Activated T-cell treated with anti-CD3 and anti-CD28 coated beads, Interleukin-2, amount 50 U/mL, for 1 hour (primary cell): ENCODE data around the gene SLX4IP.

Experiments used
- DNase-seq: peaks from one replicate; pipeline ENCODE4 v3.0.0-alpha.2; 2020

SLX4IP gene

DNA sequence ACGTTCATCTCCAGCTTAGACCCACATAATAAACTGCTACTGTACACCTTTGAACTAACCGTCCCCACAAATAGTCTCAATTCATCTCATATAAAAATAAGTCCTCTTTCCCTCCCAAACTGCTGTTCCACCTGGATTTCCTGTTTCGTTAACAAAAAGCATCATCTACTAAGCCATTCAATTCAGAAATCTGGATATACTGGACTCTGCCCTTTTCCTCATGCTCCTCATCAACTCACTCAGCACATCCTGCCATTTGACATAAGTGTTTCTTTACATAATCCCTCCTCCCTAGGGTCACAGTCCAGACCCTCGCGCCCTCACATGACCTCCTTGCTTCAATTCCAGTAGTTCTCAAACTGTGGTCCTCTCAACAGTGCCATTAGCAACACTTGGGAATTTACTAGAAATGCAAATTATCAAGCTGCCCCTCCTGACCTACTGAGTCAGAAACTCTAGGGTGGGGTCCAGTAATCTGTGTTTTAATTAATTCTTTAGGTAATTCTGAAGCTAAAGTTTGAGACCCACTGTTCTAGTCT, 5.6 kb upstream of the SLX4IP start:
- DNase-seq: no peak

DNA sequence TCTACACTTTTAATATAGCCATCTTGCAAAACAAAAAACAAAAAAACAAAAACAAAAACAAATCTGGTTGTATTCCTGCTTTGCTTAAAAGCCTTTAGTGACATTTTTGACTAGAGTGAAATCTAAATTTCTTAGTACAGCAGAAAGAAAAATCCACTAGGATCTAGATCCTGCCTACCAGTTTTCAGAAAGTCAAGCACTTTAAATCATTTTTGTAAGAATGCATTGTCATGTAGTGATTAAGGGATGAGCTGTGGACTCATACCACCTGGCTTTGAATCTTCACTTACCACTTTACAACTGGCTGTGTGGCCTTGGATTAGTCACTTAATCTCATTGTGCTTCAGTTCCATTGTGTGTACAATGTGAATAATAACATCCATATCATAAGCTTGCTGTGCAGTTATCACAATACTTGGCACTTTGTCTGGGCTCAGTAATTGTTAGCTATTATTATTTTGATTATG, 5.1 kb upstream of the SLX4IP start:
- DNase-seq: no peak

DNA sequence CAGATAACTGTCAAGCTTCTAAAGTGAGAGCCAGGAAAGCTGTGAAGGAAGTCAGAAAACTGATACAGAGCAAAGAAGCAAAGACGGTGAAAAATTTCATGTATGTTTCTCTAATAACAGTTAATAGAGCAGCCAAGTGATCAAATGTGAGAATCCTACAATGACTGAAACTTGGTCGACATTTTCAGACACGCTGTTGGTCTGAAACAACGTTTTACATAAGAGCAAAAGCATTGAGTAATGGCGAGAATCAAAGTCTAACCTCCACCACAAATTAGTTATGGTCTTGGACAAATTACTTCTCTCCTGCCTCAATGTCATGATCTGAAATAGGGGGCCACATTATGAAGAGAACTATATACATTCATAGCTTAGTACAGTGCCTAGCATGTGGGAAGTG, 4.4 kb upstream of the SLX4IP start:
- DNase-seq: no peak

DNA sequence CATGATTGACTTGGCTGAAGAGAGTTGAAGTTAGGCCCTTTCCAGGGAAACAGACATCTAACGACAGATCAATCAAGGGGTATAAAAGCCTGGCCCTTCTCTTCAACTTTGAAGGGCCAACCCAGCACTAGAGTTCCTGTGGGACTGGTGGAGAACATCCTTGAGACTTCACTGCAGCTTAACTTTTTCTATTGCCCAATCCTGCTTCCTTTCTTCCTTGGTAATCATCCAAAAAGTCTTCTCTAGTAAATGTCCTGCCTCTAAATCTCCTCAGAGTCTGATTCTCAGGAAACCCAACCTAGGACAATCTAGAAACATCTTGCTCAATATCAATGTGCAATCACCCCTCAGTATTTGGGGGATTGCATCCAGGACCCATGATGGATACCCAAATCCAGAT, 3.0 kb upstream of the SLX4IP start:
- DNase-seq: no peak

DNA sequence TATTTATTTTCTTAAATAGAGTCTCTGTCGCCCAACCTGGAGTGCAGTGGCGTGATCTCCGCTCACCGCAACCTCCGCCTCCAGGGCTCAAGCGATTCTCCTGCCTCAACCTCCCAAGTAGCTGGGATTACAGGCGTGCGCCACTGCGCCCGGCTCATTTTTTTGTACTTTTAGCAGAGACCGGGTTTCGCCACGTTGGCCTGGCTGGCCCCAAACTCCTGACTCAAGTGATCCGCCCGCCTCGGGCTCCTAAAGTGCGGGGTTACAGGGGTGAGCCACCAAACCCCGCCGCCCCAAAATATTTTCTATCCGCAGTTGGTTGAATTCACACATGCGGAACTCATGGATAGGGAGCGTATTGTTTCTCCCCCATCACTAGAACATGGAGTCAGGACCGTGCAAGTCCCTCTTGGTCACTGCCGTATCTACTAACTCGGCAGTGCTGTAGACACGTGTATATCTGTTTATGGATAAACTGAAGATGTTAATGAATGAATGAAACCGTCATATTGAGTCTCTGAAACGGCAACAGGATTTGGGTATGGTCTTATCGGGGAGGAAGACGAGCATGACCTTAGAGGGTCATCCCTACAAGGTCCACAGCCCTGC, 2.0 kb upstream of the SLX4IP start:
- no peak for DNase-seq

DNA sequence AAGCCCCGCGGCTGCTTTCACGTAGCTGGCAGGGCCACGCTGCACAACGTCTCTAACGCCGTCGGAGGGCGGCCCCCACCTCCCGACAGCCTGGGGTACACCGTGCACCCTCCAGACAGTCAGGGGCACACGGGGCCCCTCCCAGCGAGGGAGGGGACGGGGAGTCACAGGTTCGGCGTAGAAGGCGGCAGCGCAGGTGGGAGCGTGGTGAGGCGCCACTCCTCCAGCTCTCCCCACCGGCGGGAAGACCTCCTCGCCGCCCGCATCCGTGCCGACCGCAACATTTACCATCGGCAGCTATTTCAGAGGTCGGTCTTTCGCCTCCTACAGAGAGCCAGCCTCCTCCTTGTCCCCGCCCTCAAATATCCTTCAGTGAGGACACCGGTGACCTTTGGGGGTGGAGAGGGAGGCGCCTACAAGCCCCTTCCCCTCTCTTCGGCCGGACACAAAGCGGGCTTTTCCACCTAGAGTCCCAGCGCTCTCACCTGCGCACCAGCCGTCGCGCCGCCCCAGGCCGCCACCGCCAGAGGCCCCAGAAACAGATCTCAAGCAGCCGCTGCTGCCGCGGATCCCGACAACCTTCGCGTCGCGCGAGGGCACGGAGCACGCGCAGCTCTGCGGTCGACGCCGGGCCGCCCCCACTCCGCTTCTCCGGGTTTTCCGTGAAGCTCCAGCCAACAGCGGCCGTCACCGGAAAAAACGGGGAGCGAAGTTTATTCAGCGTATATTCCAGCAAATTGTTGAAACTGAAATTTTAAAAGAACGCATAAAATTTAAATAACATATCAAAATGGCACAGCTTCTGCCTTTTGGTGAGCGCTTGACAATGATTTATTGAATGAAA, 1.3 kb upstream of the SLX4IP start, which contains the start of gene MKKS:
Gene MKKS, minus strand, starts transcription at position 600 of the 844 bp plus-strand sequence. CDS start 20,708 bp downstream, outside the sequence.
- peak; percentile 88 for DNase-seq

DNA sequence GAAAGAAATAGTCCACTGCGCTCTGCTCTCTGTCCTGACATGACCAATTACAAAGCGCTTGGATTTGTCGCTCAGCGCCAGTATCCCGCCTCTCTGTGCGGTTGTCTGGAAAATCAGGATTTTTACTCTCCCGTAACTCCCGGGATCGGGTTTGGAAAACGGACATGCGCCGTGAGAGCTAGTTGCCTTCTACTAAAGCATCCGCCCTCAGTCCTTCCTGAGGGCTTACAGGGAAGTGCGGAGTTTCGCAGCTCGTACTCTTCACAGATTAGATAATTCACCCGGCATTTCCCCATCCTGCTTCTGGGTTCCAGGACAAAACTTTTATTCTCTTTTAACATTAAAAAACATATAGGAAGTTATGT, 656 bp upstream of the SLX4IP start:
- peak; percentile 74 for DNase-seq

DNA sequence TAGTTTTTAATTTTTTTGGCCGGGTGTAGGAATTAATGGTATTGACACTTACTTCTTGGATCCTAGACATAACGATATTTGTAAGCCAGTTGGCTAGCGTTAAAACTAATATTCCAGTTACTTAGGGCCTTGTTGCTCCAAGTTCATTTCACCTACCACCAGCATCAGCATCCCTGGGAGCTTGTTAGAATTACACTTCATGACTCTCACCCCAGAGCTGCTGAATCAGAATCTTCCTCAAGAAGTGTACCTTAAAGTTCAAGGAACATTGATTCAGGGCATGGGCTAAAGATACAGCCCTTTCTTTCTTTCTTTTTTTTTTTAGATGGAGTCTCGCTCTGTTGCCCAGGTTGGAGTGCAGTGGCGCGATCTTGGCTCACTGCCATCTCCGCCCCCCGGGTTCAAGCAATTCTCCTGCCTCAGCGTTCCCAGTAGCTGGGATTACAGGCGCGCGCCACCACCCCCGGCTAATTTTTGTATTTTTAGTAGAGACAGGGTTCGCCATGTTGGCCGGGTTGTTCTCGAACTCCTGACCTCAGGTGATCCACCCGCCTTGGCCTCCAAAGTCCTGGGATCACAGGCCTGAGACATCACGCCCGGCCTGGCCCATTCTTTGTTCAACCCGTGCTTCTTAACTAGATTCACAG, 1.1 kb downstream of the SLX4IP start:
- no peak for DNase-seq

DNA sequence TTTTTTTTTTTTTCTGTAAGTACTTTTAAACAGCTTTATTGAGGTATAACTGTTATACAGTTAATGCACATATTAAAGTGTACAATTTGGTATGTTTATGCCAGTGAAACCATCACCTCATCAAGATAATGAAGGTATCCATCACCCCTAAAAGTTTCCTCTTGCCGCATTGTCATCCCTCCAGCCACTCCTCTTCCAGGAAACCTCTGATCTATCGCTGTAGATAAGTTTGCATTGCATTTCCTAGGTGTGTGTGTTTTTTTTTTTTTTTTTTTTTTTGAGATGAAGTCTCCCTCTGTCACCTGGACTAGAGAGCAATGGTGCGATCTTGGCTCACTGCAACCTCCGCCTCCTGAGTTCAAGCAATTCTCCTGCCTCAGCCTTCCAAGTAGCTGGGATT, 3.1 kb downstream of the SLX4IP start:
- no peak for DNase-seq

DNA sequence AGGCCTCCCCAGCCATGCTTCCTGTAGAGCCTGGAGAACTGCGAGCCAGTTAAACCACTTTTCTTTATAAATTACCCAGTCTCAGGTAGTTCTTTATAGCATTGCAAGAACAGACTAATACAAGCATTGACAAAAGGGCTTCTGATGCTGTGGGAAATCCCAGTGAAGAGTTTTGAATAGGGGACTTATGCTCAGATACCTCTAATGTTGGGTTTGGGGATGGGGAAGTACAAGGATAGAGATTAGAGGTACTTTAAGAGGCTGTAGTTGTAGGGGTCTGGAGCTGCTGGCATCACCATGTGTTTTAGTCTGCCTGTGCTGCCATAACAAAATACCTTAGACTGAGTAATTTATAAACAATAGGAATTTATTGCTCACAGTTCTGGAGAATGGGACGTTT, 8.8 kb downstream of the SLX4IP start:
- no peak for DNase-seq

DNA sequence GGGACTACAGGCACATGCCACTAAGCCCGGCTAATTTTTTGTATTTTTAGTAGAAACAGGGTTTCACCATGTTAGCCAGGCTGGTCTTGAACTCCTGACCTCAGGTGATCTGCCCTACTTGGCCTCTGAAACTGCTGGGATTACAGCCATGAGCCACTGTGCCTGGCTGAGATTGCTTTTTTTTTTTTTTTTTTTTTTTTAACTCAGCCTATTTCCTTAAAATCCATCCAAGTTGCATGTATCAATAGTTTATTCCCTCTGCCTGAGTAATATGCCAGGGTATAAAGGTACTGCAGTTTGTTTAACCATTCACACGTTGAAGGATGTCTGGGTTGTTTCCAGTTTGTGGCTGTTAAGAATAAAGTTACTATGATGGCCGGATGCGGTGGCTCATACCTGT, 10.7 kb downstream of the SLX4IP start:
- no peak for DNase-seq

DNA sequence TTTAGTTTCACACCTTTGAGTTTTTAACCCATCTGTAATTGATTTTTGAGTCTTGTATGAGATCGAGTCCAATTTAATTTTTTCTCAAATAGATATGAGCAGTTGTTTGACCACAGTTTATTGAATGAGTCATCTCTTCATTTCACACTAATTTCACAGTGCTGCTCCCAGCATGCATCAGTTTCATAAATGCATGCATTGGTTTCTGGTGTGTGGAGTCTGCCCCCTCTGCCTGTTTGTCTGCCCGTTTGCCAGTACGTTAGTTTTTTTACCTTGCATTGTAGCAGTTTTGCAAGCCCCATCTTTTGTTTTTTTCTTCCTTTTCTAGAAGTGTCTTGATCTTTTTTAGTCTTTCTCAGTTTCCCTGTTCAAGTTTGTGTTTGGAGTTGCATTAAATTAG, 11.9 kb downstream of the SLX4IP start:
- DNase-seq: no peak

DNA sequence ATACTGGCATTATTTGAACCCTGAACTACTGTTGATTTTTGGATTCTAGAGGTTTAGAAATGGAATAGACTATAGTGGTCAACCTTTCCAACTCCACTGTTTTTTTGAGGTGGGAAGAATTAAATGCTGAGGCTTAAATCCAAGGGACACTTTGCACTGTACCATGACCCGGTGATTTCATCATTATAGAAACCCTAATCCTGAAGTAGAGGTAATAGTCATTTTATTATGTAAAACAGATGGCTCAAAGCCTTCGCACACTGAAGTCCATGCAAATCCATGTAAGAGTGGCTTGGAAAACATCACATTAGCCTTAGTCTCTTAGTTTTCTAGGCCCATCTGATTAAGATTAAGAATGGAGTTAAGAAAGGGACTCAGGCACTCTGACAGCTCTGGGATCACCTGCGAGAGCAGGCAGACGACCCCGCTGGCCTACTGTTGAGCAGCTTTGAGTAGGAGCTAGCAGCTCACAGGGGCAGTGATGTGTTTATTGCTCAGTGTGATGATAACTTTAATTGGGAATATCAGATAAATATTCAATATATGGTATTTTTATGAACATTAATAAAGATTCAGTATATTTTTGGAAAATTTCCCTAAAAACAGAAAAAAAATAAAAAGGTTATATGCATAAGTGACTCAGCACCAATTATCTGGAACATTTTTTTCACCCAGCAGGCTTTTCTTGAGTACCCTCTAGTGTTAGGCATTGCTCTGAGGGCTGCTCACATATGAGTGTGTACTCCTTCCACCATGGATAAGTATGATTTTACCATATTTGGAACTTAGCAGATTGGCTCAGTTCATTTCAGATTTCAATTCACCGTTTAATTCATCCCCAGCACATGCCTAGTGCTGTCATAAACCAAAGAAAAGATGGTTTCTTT, 13.4 kb downstream of the SLX4IP start:
- DNase-seq: no peak

DNA sequence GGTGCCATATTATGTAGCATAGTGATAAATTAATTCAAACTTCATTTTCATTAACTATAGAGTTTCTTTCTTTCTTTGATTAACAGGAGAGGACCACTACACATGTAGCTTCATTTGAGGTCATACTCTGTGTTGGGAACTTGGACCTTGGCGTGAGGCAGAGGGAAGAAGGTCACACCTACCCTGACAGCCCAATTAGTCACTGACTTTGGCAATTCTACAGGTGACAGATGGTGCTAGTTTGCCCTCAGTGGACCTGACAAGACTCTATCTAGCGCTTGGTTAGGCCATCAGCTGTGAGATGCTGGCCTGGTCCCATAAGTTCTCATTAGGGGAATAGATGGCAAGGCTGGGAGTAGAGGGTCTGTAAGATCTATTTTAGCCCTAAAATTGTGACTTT, 14.2 kb downstream of the SLX4IP start:
- DNase-seq: no peak

DNA sequence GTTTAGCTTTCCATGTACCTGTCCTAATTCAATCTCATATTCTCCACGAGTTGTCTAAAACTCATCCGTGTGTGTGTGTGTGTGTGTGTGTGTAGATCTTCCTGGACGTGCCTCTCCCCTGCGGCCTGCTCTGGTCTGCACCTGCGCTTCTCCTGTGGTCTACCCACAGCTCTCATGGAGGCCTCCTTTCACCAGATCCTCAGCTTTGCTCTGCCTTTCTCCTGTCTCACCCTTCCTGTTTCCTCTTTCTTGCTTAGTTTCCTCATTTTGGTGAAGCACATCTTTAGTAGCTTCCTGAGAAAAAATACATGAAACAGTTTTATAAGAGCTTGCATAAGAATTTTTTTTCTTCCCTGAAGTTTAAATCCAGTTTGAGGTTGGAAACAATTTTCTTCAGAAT, 18.1 kb downstream of the SLX4IP start:
- no peak for DNase-seq

DNA sequence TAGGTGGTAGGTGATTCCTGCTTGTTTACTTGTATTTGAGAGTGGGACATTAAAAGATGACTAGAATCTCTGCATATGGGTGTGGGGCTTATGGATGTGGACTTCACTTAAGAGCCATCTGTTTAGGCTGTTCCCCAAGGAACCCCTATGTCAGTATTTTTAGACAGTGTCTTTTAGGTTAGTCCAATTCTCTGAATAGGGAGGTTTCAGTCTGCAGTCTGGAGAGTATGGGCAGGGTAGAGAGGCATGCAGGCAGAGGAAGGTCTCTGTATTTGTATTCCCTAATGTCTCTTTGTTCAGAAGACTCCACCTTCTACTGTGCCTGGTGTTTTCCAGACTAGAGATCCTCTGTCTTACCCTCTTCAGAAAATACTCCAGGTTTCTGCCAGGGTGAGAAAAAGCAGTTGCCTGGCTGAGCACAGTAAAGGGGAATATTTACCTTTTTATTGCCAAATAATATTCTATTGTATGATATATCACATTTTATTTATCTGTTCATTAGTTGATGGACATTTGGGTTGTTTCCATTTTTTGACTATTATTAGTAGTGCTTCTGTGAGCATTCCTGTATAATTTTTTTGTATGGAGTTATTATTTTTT, 19.1 kb downstream of the SLX4IP start:
- DNase-seq: no peak

DNA sequence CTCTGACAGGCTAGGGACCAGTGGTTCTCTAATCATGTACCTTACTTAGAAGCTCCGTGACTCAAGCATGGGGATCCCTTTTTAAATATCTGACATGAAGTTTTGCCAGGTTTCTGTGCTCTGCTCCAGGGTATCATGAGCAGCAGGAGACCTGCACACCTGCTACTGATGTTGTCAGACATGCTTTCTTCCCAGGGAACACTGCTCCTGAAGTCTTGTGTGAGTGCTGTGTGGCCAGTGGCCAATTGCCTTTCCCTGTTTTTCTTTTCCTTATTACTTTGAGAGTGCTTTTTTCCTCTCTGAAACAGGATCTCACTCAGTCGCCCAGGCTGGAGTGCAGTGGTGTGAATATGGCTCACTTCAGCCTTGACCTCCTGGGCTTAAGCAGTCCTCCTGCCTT, 26.4 kb downstream of the SLX4IP start:
- DNase-seq: no peak

DNA sequence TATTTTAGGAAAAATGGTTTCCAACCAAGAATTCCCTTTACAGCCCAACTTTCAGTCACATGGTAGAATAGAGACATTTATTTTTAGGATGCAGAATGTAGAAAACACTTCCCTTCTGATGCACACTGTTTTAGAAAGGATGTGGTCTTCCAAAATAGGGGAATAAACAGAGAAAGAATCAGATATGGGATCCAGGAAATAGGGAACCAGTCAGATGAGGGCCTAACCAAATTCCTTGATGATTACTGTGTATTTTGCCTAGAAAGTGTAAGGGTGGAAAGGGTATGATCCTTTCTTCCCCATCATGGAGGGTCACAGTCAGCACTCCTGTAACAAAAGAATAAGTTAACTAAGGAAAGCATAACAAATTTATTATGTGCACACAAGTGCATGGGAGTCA, 27.4 kb downstream of the SLX4IP start:
- DNase-seq: no peak

DNA sequence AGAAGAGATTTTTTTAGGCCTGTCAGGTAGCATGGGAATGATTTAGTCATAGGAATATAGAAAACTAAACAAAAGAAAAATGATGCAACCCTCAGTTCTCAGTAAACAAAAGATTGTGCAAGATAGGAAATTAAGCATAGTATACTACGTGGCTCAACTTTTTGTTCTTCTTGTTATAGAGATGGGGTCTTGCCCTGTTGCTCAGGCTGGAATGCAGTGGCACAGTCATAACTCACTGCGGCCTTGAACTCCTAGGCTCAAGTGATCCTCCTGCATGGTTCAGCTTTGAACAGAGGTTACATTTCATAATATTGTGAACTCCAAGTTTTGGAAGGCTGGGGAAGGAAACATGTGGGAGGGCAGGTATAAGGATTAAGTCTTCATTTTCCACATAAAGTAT, 28.5 kb downstream of the SLX4IP start:
- DNase-seq: no peak

DNA sequence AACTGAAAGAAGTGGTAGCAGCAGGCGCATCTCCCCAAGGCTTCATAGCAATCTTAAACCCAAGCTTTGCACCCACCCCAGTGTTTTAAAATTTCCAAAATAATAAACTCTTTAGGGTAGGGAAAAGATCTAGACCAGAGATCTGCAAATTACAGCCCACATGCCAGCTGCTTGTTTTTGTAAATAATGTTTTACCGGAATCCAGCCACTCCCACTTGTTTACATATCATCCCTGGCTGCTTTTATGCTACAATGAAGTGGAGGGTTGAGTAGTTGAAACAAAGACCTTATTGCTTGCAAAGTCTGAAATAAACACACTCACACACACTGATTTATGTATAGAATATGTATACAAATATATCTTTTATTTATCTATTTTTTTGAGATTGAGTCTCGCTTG, 30.0 kb downstream of the SLX4IP start:
- no peak for DNase-seq

DNA sequence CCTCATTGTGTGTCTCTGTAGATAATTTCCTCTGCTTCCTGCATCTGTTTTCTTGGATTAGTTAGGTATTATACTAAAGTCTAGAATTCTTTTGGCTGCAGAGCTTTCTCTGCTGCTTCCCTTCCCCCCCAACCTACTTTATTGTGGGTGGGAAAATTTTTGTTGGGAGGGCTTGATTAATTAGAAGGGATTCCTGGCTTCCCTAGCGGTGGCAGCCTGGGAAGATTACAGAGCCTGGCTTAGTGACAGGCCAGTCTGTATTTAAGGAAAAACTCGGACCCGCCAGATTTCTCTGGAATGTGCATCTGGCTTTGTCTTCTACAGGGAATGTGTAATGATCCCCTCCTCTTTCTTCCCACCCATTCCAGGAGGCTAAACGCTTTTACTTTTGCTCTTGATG, 31.2 kb downstream of the SLX4IP start:
- no peak for DNase-seq

DNA sequence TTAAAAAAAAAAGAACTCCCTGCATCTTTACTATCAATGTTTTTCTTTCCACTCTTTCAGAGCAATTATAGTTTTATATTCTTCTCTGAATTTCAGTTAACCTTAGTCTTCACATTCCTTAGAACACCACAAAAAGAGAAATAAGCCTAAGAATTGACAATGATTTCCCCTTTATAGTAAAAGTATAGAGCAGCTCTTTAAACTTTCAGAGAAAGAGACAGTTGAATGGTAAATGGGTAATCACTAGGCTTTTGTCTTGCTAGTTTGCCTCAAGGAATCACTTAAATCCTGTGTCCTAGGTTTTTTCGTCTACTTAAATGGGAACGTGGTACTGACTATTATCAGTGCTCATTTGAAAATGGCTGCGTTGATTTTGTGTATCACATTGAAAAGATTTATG, 31.8 kb downstream of the SLX4IP start:
- no peak for DNase-seq
